CD4-positive, alpha-beta T cell treated with Interleukin-6 at 100 ng/mL for 8 hours (primary cell): ENCODE measurements around the gene ZNF362.

Experiments used
- DNase-seq: peaks from one replicate; pipeline ENCODE4 v3.0.0-alpha.2; 2020; ENCODE audit warnings: mixed read lengths, low spot score

Gene ZNF362

DNA sequence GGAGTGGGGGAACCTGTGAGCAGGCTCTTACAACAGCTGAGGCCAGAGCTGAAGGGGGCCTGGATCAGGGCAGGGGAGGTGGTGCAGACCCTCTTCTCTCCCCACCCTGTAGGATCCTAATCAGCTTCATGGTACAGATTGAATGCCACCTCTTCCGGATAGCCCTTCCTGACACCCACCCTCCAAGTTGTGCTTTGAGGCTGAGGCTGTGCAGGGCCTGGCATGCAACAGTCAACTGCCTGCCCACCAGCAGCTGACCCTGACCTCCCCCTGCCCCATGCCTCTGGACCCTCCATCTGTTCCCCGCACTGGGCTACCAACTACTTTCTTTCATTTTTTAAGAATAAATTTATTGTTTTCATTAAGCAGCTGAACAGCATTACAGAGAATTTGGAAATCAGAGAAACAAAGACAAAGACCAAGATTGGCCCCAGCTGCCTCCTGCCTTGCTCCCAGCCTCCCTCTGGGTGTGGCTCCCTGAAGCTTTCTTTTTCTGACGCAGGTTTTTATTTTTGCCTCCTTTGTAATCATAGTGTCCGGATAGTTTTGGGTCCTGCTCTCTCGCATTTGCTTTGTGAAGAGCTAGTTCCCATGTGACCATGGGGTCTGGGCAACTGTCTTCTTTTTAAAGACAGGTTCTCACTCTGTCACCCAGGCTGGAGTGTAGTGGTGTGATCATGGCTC lies 12.8 kb downstream of the ZNF362 start:
- no peak for DNase-seq

DNA sequence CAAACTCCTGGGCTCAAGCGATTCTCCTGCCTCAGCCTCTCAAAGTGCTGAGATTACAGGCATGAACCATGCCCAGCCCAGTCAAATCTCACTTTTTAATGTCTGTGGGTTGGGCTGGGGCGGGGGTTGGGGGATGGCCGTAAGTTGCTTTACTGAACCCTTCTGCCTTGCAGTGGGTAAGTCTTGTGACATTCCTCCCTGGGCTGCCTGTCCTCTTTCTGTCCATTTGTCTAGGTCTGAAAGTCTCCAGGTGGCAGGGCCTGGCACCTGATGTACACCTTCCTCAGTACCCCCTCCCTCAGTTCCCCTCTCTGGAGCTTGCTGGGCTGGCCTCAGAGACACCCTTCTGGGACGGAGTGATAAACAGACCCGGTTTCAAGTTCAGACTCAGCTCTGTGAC lies 13.3 kb downstream of the ZNF362 start:
- DNase-seq, result no peak

DNA sequence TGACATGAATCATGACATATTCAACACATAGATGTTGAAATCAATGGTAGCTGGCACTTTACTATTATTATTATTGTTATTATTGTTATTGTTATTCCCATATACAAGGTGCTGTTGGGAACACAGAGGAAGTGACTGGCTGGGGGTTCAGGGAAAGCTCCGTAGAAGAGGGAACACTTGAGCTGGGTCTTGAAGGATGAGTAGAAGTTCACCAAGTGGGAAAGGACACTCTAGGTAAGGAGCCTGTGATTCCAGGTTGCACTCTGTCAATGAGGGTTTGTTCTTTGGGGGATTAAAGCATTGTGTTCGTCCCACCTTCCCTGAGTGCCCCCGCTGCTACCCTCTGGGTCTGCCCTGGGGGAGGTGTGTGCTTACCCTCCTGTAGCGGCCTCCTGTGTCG lies 14.1 kb downstream of the ZNF362 start:
- no peak for DNase-seq

DNA sequence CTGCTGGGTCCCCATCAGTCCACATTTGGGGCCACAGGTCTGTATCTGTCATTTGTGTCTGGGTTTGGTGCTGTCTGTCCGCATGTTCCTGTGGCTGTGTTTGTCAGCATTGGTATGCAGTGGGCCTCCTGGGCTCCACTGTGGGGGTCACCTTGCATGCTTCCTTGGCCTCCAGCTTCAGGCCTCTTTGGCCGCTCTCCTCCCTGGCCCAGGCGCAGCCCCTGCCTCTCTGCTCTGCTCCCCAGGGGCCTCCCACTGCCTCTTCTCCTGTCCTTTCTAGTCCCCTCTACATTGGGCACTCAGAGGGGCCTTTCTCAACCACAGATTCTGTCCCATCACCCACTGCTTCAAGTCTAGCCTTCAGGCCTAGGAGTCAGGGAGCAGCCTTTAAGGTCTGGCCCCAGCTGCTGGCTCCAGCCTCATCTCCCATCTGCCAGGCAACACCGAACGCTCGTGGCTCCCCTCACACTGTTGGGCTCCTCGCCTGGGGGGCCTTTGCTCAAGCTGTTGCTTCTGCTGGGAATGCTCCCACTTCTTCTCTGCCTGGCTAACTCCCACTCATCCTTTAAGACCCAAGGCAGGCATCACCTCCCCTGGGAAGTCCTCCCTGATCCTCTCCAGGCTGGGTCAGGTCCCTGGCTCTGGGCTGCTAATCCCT lies 14.6 kb downstream of the ZNF362 start:
- DNase-seq, result no peak

DNA sequence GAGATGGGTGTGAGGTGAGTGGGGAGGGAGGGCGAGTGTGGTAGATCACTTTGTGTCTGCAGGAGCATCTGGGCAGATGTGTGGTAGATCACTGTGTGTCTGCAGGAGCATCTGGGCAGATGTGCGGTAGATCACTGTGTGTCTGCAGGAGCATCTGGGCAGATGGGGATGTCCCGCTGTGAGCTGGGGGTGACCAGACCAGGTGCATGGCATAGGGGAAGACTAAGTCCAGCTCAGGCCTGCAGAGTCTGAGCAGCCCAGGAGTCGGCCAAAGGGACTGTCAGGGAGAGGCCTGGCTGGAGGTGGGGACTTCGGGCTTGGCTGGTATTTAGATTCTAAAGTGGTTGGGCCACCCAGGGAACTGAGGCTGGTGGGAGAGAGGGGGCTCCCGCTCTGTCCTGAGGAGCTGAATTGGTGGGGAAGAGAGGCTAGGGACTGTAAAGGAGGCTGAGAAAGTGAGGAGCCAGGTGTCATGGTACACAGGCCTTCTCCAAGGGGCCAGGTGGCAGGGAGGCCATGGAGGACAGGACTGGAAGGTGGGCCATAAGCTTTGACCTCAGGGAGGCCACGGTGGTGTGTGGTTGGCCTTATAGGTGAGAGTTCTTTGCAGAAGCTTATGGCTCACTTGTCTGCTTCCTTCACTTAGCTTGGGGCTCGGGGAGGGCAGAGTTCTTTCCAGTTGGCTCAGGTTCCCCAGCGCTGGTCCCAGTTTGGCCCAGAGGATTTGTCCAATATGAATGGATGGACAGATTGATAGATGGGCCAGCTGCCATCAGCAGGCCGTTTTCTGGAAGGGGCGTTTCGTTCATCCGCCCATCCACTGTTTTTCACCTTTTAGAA lies 15.6 kb downstream of the ZNF362 start:
- DNase-seq, result no peak

DNA sequence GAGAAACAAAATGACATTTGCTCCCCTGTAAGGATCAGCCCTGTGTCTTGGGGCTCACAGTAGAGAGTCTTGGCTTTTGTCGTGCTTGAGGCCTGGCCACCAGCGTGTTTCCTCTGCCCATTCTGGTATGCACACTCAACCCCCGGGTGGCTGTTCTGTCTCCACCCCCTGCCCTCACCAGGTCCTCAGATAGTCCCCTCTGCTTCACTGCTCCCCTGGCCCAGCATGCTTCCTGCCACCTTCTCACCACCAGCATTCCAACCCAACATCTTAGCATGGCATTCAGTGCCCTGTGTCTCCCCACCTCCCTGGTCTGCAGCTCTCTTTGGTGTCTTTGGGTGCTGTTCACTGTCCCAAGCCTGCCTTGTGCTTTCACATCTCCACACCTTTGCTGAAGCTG lies 16.2 kb downstream of the ZNF362 start:
- DNase-seq, result no peak

DNA sequence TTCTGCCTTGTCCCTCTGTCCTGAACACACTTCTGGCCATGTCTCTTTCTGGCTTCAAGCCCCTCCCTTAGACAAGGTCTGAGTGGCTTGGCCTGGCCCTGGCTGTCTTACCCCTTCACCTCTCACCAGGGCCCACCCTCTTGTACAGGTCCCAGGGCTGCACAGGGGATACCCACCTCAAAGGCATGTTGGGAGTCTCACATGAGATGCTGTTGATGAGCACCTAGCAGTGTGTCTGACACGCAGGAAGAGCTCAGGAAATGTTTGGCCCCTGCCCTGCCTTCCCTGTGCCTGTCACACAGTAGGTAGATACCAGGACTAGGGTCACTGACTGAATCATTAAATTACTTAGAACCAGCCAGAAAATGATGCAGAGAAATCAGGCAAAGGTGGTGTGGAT lies 16.6 kb downstream of the ZNF362 start:
- DNase-seq, result no peak

DNA sequence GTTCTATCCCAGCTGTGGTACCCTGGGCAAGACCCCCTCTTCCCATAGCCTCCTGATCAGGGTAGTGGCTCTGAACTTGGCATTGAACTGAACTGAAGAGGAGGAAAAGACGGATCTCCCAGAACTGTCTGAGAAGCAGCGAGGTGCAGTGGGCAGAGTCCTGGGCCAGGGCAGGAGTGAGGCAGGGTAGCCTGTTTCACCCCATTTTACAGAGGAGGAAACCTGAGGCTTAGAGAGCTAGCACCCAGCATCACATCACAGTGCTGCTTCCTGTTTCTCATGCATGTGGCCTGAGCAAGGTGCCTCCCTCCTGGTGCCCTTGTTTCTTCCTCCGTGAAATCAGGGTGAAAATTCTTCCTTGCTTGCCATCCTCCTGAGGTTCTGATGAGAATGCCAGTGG lies 17.1 kb downstream of the ZNF362 start:
- peak; percentile 19 for DNase-seq

DNA sequence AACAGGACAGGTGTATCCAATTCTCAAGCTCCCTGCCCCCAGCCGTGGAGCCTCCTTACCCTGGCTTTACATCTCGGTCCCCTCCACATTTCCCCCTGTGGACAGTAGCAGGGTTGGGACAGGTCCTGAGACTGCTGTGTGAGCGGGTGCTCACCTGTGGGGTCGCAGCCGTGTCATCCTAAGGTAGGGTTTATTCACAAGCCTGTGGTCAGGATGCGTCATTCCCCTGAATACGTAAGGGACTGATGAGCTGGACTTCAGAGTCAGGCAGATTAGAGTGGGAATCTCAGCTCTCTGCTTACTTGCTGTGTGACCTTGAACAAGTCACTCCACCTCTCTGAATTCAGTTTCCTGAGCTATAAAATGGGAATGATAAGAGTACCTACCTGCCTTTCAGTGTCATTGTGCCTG lies 17.7 kb downstream of the ZNF362 start:
- no peak for DNase-seq

DNA sequence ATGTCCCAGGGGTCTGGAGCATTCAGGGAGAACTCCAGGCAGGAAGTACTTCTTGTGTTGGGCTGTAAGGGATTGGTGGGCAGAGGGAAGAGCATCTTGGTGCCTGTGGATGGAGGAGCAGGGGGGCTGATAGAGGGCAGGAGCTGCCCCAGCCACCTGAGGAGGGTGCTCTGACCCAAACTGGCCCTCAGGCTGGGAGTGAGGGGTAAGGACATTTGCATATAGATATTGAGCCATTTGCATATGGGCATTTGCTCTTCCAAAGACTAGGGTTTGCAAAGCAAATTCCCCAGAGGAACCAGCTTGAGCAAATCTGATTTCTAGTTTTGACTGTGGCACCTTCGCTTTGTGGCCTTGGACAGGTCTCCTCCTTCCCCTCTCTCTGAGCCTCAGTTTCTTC lies 18.2 kb downstream of the ZNF362 start:
- no peak for DNase-seq

DNA sequence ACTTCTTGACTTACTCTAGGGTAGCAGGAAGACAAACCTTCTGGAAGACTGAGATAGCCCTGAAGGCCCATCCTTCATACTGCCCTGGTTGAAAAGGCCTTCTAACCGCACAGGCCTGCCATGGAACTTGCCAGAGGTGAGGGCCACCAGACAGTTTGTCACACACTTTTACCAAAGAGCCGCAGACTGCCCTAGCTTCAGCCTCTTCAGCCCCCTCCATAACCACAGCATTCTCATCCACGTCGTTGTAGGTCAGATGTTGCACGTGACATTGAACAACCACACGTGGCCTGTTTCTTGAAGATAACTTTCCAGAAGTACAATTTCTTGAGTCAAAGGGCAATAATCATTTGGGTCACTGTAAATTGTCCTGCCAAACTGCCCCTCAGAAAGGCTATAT lies 18.9 kb downstream of the ZNF362 start:
- DNase-seq, result no peak

DNA sequence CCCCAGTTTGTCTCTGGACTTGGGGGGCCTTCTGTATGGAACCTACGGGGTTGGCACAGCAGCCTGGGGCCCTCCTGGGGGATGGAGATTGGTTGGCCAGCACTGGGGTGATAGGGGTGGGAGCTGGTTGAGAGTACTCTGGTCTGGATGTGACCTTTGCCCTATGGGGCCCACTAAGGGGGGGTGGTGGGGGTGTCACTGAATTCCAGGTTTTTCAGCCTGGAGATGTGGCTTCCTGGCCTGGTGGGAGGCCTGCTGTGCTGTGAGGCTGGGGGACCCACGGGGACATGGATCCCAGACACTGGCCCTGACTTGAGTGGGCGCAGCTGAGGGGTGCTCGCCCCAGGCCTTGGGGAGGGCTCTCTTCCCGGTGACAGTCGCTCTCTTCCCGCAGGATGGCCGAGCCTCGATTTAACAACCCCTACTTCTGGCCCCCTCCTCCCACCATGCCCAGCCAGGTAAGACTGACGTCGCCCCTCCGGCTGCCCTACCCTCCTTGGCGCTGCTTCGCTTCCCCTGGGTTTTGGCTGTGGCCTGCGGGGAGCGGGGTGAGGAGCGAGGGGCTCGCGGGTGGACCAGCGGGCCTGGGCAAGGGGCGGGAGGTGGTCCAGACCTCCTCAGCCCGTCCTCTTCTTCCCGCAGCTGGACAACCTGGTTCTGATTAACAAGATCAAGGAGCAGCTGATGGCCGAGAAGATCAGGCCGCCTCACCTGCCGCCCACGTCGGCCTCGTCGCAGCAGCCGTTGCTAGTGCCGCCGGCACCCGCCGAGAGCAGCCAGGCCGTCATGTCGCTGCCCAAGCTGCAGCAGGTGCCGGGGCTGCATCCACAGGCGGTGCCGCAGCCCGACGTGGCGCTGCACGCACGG lies 19.6 kb downstream of the ZNF362 start:
- DNase-seq, result no peak

DNA sequence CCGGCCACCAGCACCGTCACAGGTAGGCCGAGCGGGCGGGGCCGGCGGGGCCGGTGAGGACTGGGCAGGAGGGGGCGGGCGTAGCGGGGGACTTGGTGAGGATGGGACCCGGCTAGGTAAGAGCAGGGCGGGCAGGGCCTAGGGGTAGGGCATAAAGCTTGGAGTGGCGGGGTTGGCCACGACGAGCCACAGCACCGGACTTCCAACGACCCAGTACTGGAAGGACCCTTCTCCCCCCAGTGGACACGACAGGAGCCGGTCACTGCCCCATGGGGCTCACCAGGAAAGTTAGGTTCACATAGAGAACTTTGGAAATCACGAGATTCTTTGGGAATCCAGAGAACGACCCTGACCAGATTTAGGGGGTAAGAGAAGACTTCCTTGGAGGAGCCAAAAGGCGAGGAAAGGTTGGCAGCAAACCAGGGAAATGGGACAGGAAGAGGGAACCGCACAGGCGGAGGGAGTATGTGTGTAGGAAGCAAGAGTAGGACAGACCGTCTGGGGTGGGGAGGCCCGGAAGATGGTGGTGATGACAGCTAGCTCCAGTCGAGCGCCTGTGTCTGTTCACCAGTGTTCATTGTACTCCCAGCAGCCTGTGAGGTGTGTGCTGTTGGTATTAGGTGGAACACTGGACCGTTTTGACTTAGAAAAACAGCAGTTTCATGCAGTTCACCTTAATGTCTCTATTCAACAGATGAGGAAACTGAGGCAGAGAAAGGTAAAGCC lies 20.4 kb downstream of the ZNF362 start:
- DNase-seq, result no peak

DNA sequence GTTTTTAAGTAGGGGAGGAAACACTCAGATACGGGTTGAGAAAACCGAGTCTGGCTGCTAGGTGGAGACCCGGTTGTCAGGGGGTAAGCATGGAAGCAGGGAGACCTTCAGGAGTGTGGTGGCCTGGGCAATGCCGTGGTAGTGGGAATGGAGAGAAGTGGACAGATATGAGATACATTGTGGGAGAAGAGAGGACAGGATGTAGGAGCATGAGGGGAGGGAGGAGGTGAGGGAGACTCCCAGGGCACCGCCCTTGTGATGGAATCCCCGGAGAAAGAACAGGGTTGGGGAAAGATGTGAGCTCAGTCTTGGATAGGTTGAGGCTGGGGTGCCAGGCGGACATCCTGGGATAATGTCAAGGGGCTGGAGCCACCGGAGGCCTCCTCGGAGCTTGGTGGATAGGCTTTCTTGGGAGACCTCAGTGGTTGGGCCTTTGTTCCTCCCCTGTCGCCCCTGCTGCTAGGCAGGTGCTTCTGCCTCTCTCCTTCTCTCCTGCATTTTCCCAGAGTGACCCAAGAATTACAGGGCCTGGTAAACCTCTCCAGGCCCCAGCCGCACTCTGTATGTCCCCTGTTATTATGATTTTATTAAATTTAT lies 21.3 kb downstream of the ZNF362 start:
- DNase-seq, result no peak

DNA sequence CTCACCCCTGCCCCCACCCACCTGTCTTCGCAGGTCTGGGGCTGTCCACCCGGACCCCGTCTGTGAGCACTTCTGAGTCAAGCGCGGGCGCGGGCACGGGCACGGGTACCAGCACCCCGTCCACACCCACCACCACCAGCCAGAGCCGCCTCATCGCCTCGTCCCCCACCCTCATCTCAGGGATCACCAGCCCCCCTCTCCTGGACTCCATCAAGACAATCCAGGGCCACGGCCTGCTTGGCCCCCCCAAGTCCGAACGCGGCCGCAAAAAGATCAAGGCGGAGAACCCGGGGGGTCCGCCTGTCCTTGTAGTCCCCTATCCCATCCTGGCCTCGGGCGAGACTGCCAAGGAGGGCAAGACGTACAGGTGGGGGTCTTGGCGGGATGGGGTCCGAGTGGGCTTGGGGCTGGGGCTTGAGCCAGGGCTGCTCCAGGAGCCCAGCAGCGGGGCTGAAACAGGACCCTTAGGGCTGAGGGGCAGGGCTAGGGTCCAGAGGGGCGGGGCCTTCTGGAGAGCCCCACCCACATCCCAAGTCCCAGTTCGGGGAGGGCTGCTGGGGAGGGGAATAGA lies 23.9 kb downstream of the ZNF362 start:
- DNase-seq, result no peak

DNA sequence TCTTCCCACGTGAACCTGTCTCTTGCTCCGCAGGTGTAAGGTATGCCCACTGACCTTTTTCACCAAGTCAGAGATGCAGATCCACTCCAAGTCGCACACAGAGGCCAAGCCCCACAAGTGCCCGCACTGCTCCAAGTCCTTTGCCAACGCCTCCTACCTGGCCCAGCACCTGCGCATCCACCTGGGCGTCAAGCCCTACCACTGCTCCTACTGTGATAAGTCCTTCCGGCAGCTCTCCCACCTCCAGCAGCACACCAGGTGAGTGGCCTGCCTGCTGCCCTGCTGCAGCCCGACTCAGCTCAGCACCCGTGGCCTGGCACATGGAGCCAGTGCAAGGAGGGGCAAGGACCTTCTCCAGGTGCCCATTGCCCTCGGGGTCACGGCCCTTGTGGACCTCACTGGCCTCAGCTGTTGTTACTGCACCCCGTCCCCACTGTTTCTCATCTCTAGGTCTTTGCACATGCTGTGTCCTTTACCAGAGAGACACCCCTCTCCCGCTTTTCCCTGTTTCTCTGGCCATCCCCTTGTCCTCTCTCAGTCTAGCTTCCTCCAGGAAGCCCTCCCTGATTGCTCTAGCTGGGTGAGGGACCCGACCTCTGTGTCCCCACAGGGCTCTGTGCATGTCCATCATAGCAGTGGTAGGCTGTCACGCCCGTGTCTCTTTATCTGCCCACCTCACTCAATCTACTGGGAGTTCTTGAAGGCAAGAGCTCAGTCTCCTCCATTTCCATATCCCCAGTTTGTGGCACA lies 25.4 kb downstream of the ZNF362 start:
- DNase-seq, result no peak

DNA sequence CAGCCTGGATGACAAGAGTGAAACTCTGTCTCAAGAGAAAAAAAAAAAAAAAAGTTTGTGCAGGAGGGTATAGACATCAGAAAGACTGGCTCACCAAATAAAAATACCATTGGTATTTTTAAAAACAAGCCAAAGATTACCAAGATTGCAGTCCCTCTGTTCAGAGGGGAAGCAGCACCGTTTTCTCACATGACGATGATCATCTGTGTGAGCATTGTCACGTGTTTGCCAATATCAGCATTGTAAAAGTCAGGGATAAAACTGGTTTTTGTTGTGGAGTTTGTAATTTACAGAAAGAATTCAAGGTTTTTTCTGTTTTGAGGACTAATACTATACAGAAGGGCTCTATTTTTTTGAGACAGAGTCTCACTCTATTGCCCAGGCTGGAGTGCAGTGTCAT lies 26.5 kb downstream of the ZNF362 start:
- no peak for DNase-seq

DNA sequence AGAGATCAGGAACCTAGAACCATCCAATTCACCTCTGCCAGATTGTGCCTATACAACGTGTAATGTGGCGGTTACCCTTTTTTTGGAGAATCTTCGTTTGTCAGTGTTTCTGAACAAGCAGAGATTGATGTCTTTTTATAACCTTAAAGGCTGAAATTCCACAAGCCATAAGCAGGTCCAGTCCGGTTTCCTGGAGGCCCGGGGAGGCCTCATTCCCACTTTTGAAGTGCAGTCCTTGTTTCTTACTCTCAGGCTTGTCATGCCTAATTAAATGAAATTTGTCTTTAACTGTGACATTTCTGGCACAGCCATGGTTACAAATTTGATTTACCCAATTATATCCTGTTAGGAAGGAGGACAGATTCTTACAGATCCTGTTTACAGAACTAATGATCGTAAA lies 27.8 kb downstream of the ZNF362 start:
- DNase-seq, result no peak

DNA sequence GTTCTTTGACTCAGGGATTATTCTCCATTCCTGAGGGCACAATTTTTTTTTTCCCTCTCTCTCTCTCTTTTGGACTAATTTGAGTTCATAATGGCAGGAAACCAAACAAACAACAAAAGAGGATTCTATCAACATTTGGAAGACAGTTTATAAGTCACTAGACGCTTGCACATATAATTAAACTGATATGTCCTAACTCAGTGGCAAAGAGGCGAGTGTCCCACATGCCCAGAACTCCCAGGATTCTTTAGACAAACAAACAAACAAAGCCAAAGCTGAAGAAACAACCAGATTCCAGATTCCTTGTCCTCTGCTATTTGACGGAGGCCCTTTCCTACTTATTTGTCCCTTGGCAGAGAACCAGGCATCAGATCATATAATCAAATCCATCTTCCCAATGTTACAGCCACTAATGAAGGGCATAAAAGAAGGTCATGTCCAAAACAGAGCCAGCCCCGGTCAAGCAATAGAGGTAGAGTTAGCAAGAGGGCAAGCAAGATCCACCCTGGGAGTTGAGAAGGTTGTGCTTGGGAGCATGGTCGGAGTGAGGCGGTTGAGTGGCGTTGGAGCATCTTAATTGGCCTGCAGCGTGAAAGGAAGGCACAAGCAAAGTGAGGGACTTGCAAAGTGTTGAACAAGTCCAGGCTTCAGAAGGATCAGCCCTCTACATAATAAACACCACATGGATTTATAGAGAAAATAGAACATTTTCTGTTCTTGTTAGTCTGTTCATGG lies 30.3 kb downstream of the ZNF362 start:
- no peak for DNase-seq
